Testis (tissue), 2 donors: ENCODE data around the gene LORICRIN.

Source experiments
- CTCF ChIP-seq, 3 experiments: fragments of 450-650 bp in 2 of 3; fragments of 200-600 bp in 1 of 3; sonication (generic) in 1 of 3; IDR thresholded peaks; one replicate each; pipeline ENCODE4 v1.5.1; 2016 to 2019; ENCODE audit warnings: antibody characterized with exemption in 3 of 3, mild to moderate bottlenecking in 2 of 3, moderate library complexity in 1 of 3
- POLR2A ChIP-seq: fragments of 450-650 bp; IDR thresholded peaks from one replicate; pipeline ENCODE4 v1.6.1; 2017; ENCODE audit warnings: antibody characterized with exemption, mild to moderate bottlenecking, moderate library complexity

DNA sequence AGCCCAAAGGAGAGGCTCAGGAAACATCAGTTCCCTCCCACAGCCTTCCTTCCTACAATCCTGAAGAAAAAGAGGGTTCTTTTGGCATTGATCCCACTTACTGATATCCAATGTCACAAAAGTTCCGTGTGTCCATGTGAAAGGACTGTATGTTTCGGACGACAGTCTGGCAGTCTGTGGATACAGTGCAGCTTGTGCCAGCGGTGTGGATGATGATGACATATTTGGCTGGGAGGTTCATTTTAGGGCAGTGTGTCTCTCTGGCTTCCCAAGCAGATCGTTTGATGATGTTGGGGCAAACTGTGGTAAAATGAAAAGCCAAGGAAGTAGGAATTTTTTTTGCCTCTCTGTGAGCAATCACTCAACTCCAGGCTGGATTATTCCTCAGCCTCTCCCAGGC, 42.8 kb downstream of the LORICRIN start:
- TF ChIP-seq CTCF (IDR thresholded peaks at IDR 0.05) (no peak), POLR2A (no peak)
